ENCODE data around the gene IQCF2.

DNA sequence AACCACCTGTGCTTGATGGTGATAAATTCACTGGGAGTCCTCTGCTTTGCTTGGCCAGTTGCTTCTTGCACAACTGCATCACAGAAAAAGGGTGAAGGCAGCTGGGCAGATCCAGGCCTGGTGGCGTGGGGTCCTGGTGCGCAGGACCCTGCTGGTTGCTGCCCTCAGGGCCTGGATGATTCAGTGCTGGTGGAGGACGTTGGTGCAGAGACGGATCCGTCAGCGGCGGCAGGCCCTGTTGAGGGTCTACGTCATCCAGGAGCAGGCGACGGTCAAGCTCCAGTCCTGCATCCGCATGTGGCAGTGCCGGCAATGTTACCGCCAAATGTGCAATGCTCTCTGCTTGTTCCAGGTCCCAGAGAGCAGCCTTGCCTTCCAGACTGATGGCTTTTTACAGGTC is 31.1 kb upstream of the IQCF2 start:
- TF ChIP-seq, protein P1, sequence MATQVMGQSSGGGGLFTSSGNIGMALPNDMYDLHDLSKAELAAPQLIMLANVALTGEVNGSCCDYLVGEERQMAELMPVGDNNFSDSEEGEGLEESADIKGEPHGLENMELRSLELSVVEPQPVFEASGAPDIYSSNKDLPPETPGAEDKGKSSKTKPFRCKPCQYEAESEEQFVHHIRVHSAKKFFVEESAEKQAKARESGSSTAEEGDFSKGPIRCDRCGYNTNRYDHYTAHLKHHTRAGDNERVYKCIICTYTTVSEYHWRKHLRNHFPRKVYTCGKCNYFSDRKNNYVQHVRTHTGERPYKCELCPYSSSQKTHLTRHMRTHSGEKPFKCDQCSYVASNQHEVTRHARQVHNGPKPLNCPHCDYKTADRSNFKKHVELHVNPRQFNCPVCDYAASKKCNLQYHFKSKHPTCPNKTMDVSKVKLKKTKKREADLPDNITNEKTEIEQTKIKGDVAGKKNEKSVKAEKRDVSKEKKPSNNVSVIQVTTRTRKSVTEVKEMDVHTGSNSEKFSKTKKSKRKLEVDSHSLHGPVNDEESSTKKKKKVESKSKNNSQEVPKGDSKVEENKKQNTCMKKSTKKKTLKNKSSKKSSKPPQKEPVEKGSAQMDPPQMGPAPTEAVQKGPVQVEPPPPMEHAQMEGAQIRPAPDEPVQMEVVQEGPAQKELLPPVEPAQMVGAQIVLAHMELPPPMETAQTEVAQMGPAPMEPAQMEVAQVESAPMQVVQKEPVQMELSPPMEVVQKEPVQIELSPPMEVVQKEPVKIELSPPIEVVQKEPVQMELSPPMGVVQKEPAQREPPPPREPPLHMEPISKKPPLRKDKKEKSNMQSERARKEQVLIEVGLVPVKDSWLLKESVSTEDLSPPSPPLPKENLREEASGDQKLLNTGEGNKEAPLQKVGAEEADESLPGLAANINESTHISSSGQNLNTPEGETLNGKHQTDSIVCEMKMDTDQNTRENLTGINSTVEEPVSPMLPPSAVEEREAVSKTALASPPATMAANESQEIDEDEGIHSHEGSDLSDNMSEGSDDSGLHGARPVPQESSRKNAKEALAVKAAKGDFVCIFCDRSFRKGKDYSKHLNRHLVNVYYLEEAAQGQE (IDR thresholded peaks at IDR 0.05; ENCODE audit: insufficient read depth in 1 of 2, low read depth in 2 of 2, low read length in 2 of 2), result no peak
- TF ChIP-seq POLR2AphosphoS5 (IDR thresholded peaks at IDR 0.05; ENCODE audit: low read depth, low read length), result no peak
- TF ChIP-seq TAF1 (IDR thresholded peaks at IDR 0.05; ENCODE audit: borderline replicate concordance, insufficient read depth, low read length), result no peak

All from PFSK-1 (cell line).